Stomach (tissue), 4 donors: ENCODE data around the gene F2RL2.

Source experiments
- EP300 ChIP-seq: sonication (generic); formaldehyde crosslinking; IDR thresholded peaks from one replicate; pipeline ENCODE4 v1.6.1; 2017; ENCODE audit warnings: antibody characterized with exemption
- POLR2A ChIP-seq, 4 donors: fragments of 450-650 bp; IDR thresholded peaks; one replicate each; pipeline ENCODE4 v1.6.1; 2016; ENCODE audit warnings: antibody characterized with exemption in 4 of 4, control low read depth in 2 of 4, mild to moderate bottlenecking in 1 of 4, moderate library complexity in 1 of 4
- TF ChIP-seq, protein P1 (sequence below), 7 experiments: fragments of 450-650 bp in 4 of 7; fragments of 200-600 bp in 3 of 7; sonication (generic) in 3 of 7; IDR thresholded peaks; one replicate each; pipeline ENCODE4 v1.5.1; 2016 to 2019; ENCODE audit warnings: antibody characterized with exemption in 7 of 7, control low read depth in 2 of 7, mild to moderate bottlenecking in 1 of 7

DNA sequence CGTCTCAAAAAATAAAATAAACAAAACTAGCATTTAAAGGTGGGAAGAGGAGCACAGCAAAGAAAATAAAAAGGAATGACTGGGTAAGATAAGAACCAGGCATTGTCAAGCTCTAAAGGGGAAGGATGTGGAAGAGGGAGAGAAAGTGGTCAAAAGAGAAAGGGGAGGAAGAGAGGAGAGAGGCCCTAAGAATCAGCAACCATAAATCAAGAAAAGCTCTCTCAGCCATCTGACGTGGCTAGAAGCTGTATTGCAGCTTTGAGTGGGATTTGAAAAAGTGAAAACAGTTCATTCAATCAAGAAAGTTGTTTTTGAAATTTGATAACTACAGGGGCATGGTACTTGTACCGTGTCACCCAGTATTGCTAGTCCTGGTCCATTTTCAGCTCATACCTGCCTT is 47.3 kb upstream of the F2RL2 start:
- TF ChIP-seq, protein P1, sequence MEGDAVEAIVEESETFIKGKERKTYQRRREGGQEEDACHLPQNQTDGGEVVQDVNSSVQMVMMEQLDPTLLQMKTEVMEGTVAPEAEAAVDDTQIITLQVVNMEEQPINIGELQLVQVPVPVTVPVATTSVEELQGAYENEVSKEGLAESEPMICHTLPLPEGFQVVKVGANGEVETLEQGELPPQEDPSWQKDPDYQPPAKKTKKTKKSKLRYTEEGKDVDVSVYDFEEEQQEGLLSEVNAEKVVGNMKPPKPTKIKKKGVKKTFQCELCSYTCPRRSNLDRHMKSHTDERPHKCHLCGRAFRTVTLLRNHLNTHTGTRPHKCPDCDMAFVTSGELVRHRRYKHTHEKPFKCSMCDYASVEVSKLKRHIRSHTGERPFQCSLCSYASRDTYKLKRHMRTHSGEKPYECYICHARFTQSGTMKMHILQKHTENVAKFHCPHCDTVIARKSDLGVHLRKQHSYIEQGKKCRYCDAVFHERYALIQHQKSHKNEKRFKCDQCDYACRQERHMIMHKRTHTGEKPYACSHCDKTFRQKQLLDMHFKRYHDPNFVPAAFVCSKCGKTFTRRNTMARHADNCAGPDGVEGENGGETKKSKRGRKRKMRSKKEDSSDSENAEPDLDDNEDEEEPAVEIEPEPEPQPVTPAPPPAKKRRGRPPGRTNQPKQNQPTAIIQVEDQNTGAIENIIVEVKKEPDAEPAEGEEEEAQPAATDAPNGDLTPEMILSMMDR (IDR thresholded peaks at IDR 0.05), result no peak
- TF ChIP-seq EP300, result no peak
- TF ChIP-seq POLR2A (IDR thresholded peaks at IDR 0.05), result no peak
